WERI-Rb-1 (cell line): Measurements from ENCODE around the gene GDPD5.

ENCODE experiments used
- DNase-seq: peaks from one replicate; pipeline ENCODE4 v3.0.0-alpha.2; 2020
- H3K27ac ChIP-seq: fragments of 250-450 bp; sonication (Bioruptor Pico); 2 replicates; pipeline ENCODE4 v1.5.1; 2020; ENCODE audit warnings: mild to moderate bottlenecking, moderate library complexity
- H3K27me3 ChIP-seq: fragments of 250-450 bp; sonication (Bioruptor Pico); 2 replicates; pipeline ENCODE4 v1.5.1; 2021; ENCODE audit warnings: mild to moderate bottlenecking, low read depth, moderate library complexity; ENCODE audit not compliant: insufficient read depth, severe bottlenecking
- H3K36me3 ChIP-seq: fragments of 250-450 bp; sonication (Bioruptor Pico); 2 replicates; pipeline ENCODE4 v1.5.1; 2020; ENCODE audit warnings: mild to moderate bottlenecking, moderate library complexity
- H3K4me3 ChIP-seq: 2 replicates; pipeline ENCODE4 v1.5.1; 2011; ENCODE audit warnings: low read depth, mild to moderate bottlenecking, control low read depth, low read length
- H3K9me3 ChIP-seq: fragments of 250-450 bp; sonication (Bioruptor Pico); 2 replicates; pipeline ENCODE4 v1.5.1; 2021; ENCODE audit warnings: mild to moderate bottlenecking, moderate library complexity; ENCODE audit not compliant: severe bottlenecking
- CTCF ChIP-seq: IDR thresholded peaks from 2 replicates; pipeline ENCODE4 v1.5.1; 2011; ENCODE audit warnings: low read depth, mild to moderate bottlenecking, control low read depth, inconsistent platforms, low read length

Gene GDPD5

DNA sequence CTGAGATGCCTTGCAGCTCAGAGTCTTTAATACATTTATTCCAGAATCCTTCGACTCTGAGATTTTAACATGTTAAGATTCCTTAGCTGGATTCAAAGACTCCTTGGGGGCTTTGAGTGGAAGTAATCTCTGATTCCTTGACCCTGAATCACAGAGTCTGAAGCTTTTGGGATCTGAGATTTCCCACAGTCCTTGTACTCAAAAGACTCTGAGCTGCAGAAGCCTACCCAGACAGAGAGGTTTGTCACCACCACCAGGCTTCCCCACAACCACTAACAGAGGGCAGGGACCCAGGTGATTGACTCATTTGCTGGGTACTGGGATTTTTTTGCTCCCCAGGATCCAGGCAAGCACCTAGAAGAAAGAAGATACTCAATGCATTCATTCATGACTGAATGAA is 34.9 kb upstream of the GDPD5 start:
- DNase-seq = no peak
- Histone ChIP-seq H3K36me3 (no peaks in the 10 kb centered on the region), H3K4me3 (no peak overlapping the region), H3K27me3 (no peaks in the 10 kb centered on the region), H3K27ac (no peak overlapping the region), H3K9me3 (no peaks in the 10 kb centered on the region)
- no peak for TF ChIP-seq CTCF

GRCh38 chr11:75558939-75559843 is 33.5 kb upstream of the GDPD5 start:
- no peak for TF ChIP-seq CTCF
- no peak overlapping the region for H3K27ac ChIP-seq
- no peaks in the 10 kb centered on the region for H3K27me3 ChIP-seq
- DNase-seq = no peak
- H3K36me3 ChIP-seq = no peaks in the 10 kb centered on the region
- H3K4me3 ChIP-seq = no peak overlapping the region
- no peaks in the 10 kb centered on the region for H3K9me3 ChIP-seq

- Histone ChIP-seq H3K27me3 (no peaks in the 10 kb centered on the region), H3K4me3 (no peak overlapping the region), H3K36me3 (no peaks in the 10 kb centered on the region), H3K27ac (no peak overlapping the region), H3K9me3 (no peaks in the 10 kb centered on the region)
- no peak for TF ChIP-seq CTCF
- DNase-seq = no peak
Measured at GRCh38 chr11:75557666-75558494, 32.1 kb upstream of the GDPD5 start.

- H3K36me3 ChIP-seq = no peaks in the 10 kb centered on the region
- DNase-seq = no peak
- no peaks in the 10 kb centered on the region for H3K27me3 ChIP-seq
- H3K9me3 ChIP-seq = no peaks in the 10 kb centered on the region
- H3K4me3 ChIP-seq = no peak overlapping the region
- no peak for TF ChIP-seq CTCF
- no peak overlapping the region for H3K27ac ChIP-seq
Measured at GRCh38 chr11:75556275-75556674, 30.5 kb upstream of the GDPD5 start.

DNA sequence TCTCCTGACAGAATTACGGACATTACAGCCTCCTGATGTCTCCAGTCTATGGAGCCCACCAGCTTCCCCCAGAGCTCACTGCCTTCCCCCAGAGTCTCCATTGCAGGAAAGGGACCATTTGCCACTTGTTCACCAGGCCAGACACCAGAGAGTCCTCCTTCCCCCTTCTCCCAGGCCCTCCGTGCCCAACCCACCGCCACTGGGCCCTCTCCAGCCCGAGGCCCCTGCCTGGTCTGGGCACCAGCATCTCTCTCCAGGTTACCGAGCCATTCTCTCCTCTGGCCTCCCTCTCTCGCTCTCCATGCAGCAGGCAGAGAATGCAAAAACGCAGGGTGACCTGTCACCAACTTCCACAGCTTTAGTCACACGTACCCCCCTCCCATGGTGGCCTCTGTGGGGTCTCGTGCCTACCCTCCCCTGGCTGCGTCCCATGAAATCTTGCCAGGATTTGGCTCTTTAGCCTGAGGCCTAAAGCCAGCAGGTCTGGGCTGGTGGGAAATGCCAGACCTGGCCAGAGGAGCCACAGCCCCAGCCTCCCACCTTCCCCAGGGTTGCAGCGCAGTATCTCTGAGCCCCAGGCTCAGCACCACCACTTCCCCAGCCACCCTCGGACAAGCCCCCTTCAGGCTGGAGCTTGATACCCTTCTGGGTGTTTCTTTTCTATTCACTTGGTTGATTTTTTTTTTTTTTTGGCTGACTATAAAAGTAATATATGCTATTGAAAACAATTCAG is 29.5 kb upstream of the GDPD5 start:
- no peak overlapping the region for H3K27ac ChIP-seq
- H3K27me3 ChIP-seq = no peaks in the 10 kb centered on the region
- DNase-seq = no peak
- no peaks in the 10 kb centered on the region for H3K36me3 ChIP-seq
- TF ChIP-seq CTCF = no peak
- H3K9me3 ChIP-seq = no peaks in the 10 kb centered on the region
- no peak overlapping the region for H3K4me3 ChIP-seq
